Neuronal stem cell (in vitro differentiated cells): ENCODE measurements around the gene HTRA3.

Source experiments
- DNase-seq: peaks from one replicate; pipeline ENCODE4 v3.0.0-alpha.2; 2013; ENCODE audit warnings: low spot score
- H2AFZ ChIP-seq: one replicate; pipeline ENCODE4 v1.6.1; 2013; ENCODE audit warnings: mild to moderate bottlenecking, low read length, inconsistent platforms
- H2AK5ac ChIP-seq: 2 replicates; pipeline ENCODE4 v1.6.1; 2013; ENCODE audit warnings: low read depth, mild to moderate bottlenecking, inconsistent platforms, low read length, moderate library complexity, mixed read lengths
- H2BK120ac ChIP-seq: 2 replicates; pipeline ENCODE4 v1.6.1; 2013; ENCODE audit warnings: low read depth, mild to moderate bottlenecking, inconsistent platforms, low read length, moderate library complexity, mixed read lengths
- H2BK12ac ChIP-seq: one replicate; pipeline ENCODE4 v1.6.1; 2013; ENCODE audit warnings: low read length, inconsistent platforms
- H2BK15ac ChIP-seq: 2 replicates; pipeline ENCODE4 v1.6.1; 2013; ENCODE audit warnings: mild to moderate bottlenecking, low read length, inconsistent platforms, mixed read lengths
- H2BK5ac ChIP-seq: one replicate; pipeline ENCODE4 v1.6.1; 2013; ENCODE audit warnings: inconsistent platforms, mild to moderate bottlenecking, low read length, moderate library complexity
- H3K14ac ChIP-seq: one replicate; pipeline ENCODE4 v1.6.1; 2013; ENCODE audit warnings: low read length, inconsistent platforms
- H3K18ac ChIP-seq: 2 replicates; pipeline ENCODE4 v1.6.1; 2013; ENCODE audit warnings: low read length, inconsistent platforms
- H3K23ac ChIP-seq: 2 replicates; pipeline ENCODE4 v1.6.1; 2013; ENCODE audit warnings: low read depth, mild to moderate bottlenecking, mixed read lengths, low read length, inconsistent platforms; ENCODE audit not compliant: poor library complexity
- H3K27ac ChIP-seq: replicated peaks from 3 replicates; pipeline ENCODE4 v1.5.1; 2013; ENCODE audit warnings: low read length, inconsistent platforms
- H3K27me3 ChIP-seq, 3 experiments: 2 replicates each; pipeline ENCODE4 v1.6.1; 2013; ENCODE audit warnings: low read length in 3 of 3, mild to moderate bottlenecking in 2 of 3, inconsistent platforms in 1 of 3, low read depth in 1 of 3, mixed read lengths in 1 of 3, moderate library complexity in 1 of 3; ENCODE audit not compliant: control insufficient read depth in 3 of 3, insufficient read depth in 3 of 3
- H3K36me3 ChIP-seq, 2 donors: replicated peaks in 1 of 2; 2 replicates each; pipeline ENCODE4 v1.6.1; 2013; ENCODE audit warnings: low read length in 2 of 2; ENCODE audit not compliant: control insufficient read depth in 2 of 2, insufficient read depth in 2 of 2
- H3K4ac ChIP-seq: 2 replicates; pipeline ENCODE4 v1.6.1; 2013; ENCODE audit warnings: inconsistent platforms, mild to moderate bottlenecking, low read length, moderate library complexity
- H3K4me1 ChIP-seq, 2 donors: 1 replicate in 1 of 2; 2 replicates in 1 of 2; pipeline ENCODE4 v1.6.1; 2013; ENCODE audit warnings: low read length in 2 of 2, low read depth in 1 of 2; ENCODE audit not compliant: control insufficient read depth in 2 of 2, insufficient read depth in 1 of 2
- H3K4me2 ChIP-seq: one replicate; pipeline ENCODE4 v1.6.1; 2013; ENCODE audit warnings: mild to moderate bottlenecking, low read length, inconsistent platforms; ENCODE audit not compliant: insufficient read depth, poor library complexity, severe bottlenecking
- H3K4me3 ChIP-seq, 2 donors: 2 replicates each; pipeline ENCODE4 v1.5.1; 2013; ENCODE audit warnings: low read length in 2 of 2, mild to moderate bottlenecking in 2 of 2, inconsistent platforms in 1 of 2, moderate library complexity in 1 of 2
- H3K79me1 ChIP-seq: one replicate; pipeline ENCODE4 v1.6.1; 2013; ENCODE audit warnings: low read depth, mild to moderate bottlenecking, inconsistent platforms, low read length, moderate library complexity
- H3K9ac ChIP-seq: one replicate; pipeline ENCODE4 v1.6.1; 2013; ENCODE audit warnings: mild to moderate bottlenecking, low read depth, low read length, inconsistent platforms; ENCODE audit not compliant: poor library complexity
- H3K9me3 ChIP-seq, 2 donors: replicated peaks in 1 of 2; 2 replicates each; pipeline versions ENCODE3 to v1.6.1; 2013; ENCODE audit warnings: low read length in 2 of 2, mild to moderate bottlenecking in 2 of 2, inconsistent platforms in 1 of 2, low read depth in 1 of 2, mixed read lengths in 1 of 2, moderate library complexity in 1 of 2; ENCODE audit not compliant: control insufficient read depth in 2 of 2, insufficient read depth in 1 of 2
- H4K8ac ChIP-seq: one replicate; pipeline ENCODE4 v1.6.1; 2013; ENCODE audit warnings: low read depth, mild to moderate bottlenecking, inconsistent platforms, low read length, moderate library complexity
- H4K91ac ChIP-seq: one replicate; pipeline ENCODE4 v1.6.1; 2013; ENCODE audit warnings: low read length, low read depth, mild to moderate bottlenecking, inconsistent platforms; ENCODE audit not compliant: poor library complexity
- WGBS, 2 donors: extraction: QIAGEN DNeasy Blood & Tissue Kit; methylation state at CpG; one replicate each; pipeline ENCODE4 v1.1.7; 2013; ENCODE audit warnings: missing lambda C conversion rate in 2 of 2, mixed read lengths in 1 of 2; ENCODE audit not compliant: insufficient read length in 2 of 2, insufficient replicate concordance in 1 of 2; ENCODE audit errors: extremely low coverage in 2 of 2; 5-methylcytosine and 5-hydroxymethylcytosine counted together

HTRA3 gene

DNA sequence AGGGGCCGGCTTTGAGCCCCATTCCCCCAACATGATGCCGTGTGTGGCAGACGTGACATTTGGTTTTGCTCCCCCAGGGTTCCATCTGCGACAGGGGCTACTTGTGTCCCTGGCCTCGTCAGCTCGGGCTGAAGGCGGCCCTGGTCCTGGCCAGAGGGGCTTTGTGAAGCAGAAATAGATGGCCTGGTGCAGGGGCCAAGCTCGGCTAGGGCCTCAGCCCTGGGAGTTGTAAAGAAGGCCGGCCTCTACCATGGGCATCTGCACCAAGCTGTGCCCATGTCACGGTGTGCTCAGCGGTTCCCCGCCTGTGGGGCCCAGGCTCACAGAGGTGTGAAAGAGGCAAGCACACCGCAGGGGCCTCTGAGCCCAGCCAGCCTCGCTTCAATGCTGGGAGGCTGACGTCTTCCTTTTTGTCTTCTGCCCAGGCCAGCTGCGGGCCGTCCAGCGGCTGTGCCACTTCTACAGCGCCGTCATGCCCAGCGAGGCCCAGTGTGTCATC is 38.0 kb upstream of the HTRA3 start:
- Histone ChIP-seq H3K18ac (peak overlapping the region; percentile 91), H3K9me3 (no peaks in the 10 kb centered on the region), H3K4me3 (no peak overlapping the region), H3K23ac (peak overlapping the region; percentile 5), H3K4ac (no peak overlapping the region), H3K9ac (no peak overlapping the region), H2BK120ac (no peak overlapping the region), H2BK12ac (peak overlapping the region; percentile 51), H3K36me3 (no peaks in the 10 kb centered on the region), H4K91ac (no peak overlapping the region), H3K4me1 (peaks cover 6 to 9% of the 10 kb centered on the region in 2 donors), H3K79me1 (peaks cover 3% of the 10 kb centered on the region), H2AK5ac (peak overlapping the region; percentile 86), H2BK5ac (no peak overlapping the region), H2BK15ac (peak overlapping the region; percentile 43), H3K27ac (no peak overlapping the region), H2AFZ (no peak overlapping the region), H3K27me3 (no peaks in the 10 kb centered on the region), H3K14ac (peak overlapping the region; percentile 50), H3K4me2 (no peak overlapping the region), H4K8ac (peak overlapping the region; percentile 10)
- no CpG with 5 or more reads among the region's 21 CpGs for WGBS, 2 donors
- DNase-seq: no peak

DNA sequence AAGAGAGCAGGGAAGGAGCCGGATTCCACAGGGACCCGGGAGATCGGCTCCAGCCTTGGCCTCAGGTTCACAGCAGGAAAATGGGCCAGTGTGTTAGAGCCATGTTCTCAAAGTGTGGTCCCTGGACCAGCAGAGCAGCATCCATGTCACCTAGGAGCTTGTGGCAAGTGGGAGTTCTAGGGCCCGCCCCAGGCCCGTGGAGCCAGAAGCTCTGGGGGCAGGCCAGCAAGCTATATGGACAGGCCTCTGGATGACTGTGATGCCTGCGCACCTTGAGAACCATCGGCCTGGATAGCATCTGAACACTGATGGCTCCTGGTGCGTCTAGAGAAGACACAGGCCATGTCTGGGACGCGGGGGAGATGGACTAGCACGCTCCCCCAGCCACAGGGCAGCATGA is 36.8 kb upstream of the HTRA3 start:
- H3K9ac ChIP-seq: no peak overlapping the region
- H2AK5ac ChIP-seq: no peak overlapping the region
- no peak for DNase-seq
- no peak overlapping the region for H3K27ac ChIP-seq
- H3K4me1 ChIP-seq: peaks cover 6 to 9% of the 10 kb centered on the region in 2 donors
- H4K8ac ChIP-seq: no peak overlapping the region
- H2BK12ac ChIP-seq: no peak overlapping the region
- no peaks in the 10 kb centered on the region for H3K27me3 ChIP-seq
- H2BK5ac ChIP-seq: no peak overlapping the region
- no peak overlapping the region for H3K23ac ChIP-seq
- H4K91ac ChIP-seq: no peak overlapping the region
- H3K4me3 ChIP-seq: no peak overlapping the region
- no peaks in the 10 kb centered on the region for H3K36me3 ChIP-seq
- no peak overlapping the region for H3K4ac ChIP-seq
- no peak overlapping the region for H3K4me2 ChIP-seq
- no peaks in the 10 kb centered on the region for H3K79me1 ChIP-seq
- H2BK15ac ChIP-seq: no peak overlapping the region
- peak overlapping the region; percentile 77 for H3K14ac ChIP-seq
- no peak overlapping the region for H3K18ac ChIP-seq
- no peak overlapping the region for H2BK120ac ChIP-seq
- no peaks in the 10 kb centered on the region for H3K9me3 ChIP-seq
- no peak overlapping the region for H2AFZ ChIP-seq
- WGBS, 2 donors: no CpG with 5 or more reads among the region's 11 CpGs

DNA sequence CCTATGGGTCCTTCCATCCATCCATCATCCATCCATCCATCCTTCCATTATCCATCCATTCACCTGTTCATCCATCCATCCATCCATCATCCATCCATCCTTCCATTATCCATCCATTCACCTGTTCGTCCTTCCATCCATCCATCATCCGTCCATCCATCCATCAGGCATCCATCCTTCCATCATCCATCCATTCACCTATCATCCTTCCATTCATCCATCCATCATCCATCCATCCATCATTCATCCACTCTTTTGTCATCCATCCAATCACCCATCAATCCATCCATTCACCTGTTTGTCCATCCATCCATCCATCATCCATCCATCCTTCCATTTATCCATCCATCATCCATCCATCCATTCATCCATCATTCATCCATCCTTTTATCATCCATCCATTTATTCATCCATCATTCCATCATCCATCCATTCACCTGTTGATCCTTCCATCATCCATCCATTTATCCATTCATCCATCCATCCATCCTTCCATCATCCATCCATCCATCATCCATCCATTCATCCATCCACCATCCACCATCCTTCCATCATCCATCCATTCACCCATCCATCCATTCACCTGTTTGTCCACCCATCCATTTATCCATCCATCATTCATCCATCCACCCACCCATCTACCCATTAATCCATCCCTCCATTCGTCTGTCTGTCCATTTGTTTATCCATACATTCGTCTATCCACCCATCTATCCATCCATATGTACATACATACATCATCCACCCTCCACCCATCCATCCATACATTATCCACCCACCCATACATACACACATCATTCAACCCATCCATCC is 35.7 kb upstream of the HTRA3 start:
- H2BK15ac ChIP-seq: no peak overlapping the region
- peaks cover 0 to 5% of the 10 kb centered on the region in 2 donors for H3K4me1 ChIP-seq
- H2BK120ac ChIP-seq: no peak overlapping the region
- no peak overlapping the region for H3K27ac ChIP-seq
- 100% methylated on average over 1 of the region's 4 CpGs; no CpG with 5 or more reads in 1 of the 2 donors for WGBS, 2 donors
- no peaks in the 10 kb centered on the region for H3K27me3 ChIP-seq
- H3K9ac ChIP-seq: no peak overlapping the region
- DNase-seq: no peak
- no peak overlapping the region for H2AFZ ChIP-seq
- H3K4me3 ChIP-seq: no peak overlapping the region
- H2BK12ac ChIP-seq: no peak overlapping the region
- H3K79me1 ChIP-seq: no peaks in the 10 kb centered on the region
- H3K23ac ChIP-seq: no peak overlapping the region
- no peak overlapping the region for H3K18ac ChIP-seq
- no peak overlapping the region for H3K14ac ChIP-seq
- no peak overlapping the region for H3K4ac ChIP-seq
- no peak overlapping the region for H4K91ac ChIP-seq
- H3K4me2 ChIP-seq: no peak overlapping the region
- H2AK5ac ChIP-seq: no peak overlapping the region
- no peak overlapping the region for H4K8ac ChIP-seq
- H2BK5ac ChIP-seq: no peak overlapping the region
- no peaks in the 10 kb centered on the region for H3K9me3 ChIP-seq
- no peaks in the 10 kb centered on the region for H3K36me3 ChIP-seq

- no peak for DNase-seq
Measured at GRCh38 chr4:8234715-8235114, 34.8 kb upstream of the HTRA3 start.

More at GRCh38 chr4:8234715-8235114, 34.8 kb upstream of the HTRA3 start:
- Histone ChIP-seq H2BK120ac (peak overlapping the region; percentile 64), H3K36me3 (no peaks in the 10 kb centered on the region), H4K91ac (no peak overlapping the region), H3K14ac (no peak overlapping the region), H2BK15ac (no peak overlapping the region), H3K4me3 (no peak overlapping the region), H3K27ac (no peak overlapping the region), H2AFZ (no peak overlapping the region), H3K9ac (no peak overlapping the region), H2AK5ac (peak overlapping the region; percentile 98), H3K79me1 (no peaks in the 10 kb centered on the region), H2BK5ac (no peak overlapping the region), H3K4me2 (no peak overlapping the region), H3K9me3 (peaks cover 0 to 5% of the 10 kb centered on the region in 2 donors), H3K27me3 (no peaks in the 10 kb centered on the region), H2BK12ac (no peak overlapping the region), H3K4ac (no peak overlapping the region), H3K23ac (peak overlapping the region; percentile 25), H3K18ac (peak overlapping the region; percentile 80), H3K4me1 (peaks cover 0 to 7% of the 10 kb centered on the region in 2 donors), H4K8ac (no peak overlapping the region)
- no CpG with 5 or more reads among the region's 1 CpG for WGBS, 2 donors
